Lower lobe of right lung (tissue), 2 donors: ENCODE measurements around the gene UBE4A. TPM values are rescaled to one million over a fixed set of nuclear protein-coding genes. Genes with fewer than 3 reads are reported as not detected.

ENCODE experiments used
- ATAC-seq, 2 donors: fragments of 200-7000 bp; cut with Tn5 transposase; one replicate each; pipeline ENCODE4 v1.9.1; 2020 to 2022; ENCODE audit warnings: mild to moderate bottlenecking in 2 of 2, moderate library complexity in 2 of 2
- DNase-seq: peaks from one replicate; pipeline ENCODE4 v3.0.0-alpha.2; 2020
- H3K27ac ChIP-seq: fragments of 200-600 bp; one replicate; pipeline ENCODE4 v1.8.0; 2022
- H3K27me3 ChIP-seq: fragments of 200-600 bp; one replicate; pipeline ENCODE4 v1.8.0; 2022; ENCODE audit warnings: low read depth
- H3K36me3 ChIP-seq: fragments of 200-600 bp; one replicate; pipeline ENCODE4 v1.8.0; 2022; ENCODE audit warnings: mild to moderate bottlenecking
- H3K4me1 ChIP-seq: fragments of 200-600 bp; one replicate; pipeline ENCODE4 v1.8.0; 2022
- H3K4me3 ChIP-seq: fragments of 200-600 bp; one replicate; pipeline ENCODE4 v1.8.0; 2022; ENCODE audit warnings: mild to moderate bottlenecking
- H3K9me3 ChIP-seq: fragments of 200-600 bp; one replicate; pipeline ENCODE4 v1.8.0; 2022
- intact Hi-C: fragments of 100-400 bp; cut with DNase I; formaldehyde crosslinking; loops from one replicate; pipeline ENCODE4 v1.11.0; 2022
- total RNA-seq: library from RNA; stranded (reverse); fragmentation: NEBNext Ultra II Directional; extraction: Animal tissue kit (Norgen Biotek cat#: 25700); gene quantifications from one replicate; pipeline ENCODE4 v1.2.1, GENCODE V29; 2021
- TF ChIP-seq, protein P1 (sequence below): fragments of 200-600 bp; IDR thresholded peaks from one replicate; pipeline ENCODE4 v1.8.0; 2022; ENCODE audit warnings: antibody characterized with exemption, mild to moderate bottlenecking
- donor health status: DM: no; HTN: yes; CAD: no; lungs with severe emphysema.

UBE4A gene
- total RNA-seq, 1 donor from 2014 or later, result 40.8 TPM

DNA sequence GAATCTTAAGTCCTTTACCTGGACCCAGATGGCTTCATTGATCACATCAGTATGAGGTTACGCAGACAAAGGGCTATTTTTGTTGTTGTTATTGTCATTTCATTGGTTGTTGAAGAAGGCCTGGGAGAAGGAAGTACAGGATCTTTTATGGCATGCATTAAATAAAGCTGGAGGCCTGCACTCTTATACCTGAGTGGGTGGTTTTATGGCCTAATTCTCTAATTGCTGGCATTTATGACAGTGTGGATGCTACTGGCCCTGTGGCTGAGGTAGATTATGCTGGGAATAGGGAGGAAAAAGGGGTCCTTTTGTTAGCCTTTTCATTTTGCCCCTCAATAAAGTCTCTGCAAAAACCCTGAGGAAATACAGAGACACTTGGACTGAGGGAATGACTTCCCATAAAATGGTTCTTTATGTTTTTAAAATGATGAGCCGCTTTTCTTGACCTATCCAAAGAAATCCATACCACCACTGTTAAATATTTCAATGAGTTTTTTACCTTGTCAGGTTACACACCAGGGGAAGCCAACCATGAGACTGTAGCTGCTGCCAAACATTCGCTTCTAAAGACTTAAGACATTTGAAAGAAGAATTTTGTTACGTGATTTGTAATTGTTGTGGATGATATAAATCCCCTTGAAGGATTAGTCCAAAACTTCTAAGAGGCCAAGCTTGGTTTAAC lies 83.6 kb downstream of the UBE4A start:
- Histone ChIP-seq H3K4me1 (peaks cover 53% of the 10 kb centered on the region), H3K27ac (no peak overlapping the region)
- no peak for ATAC-seq

GRCh38 chr11:118443590-118444218 lies 84.3 kb downstream of the UBE4A start:
- Histone ChIP-seq H3K36me3 (no peaks in the 10 kb centered on the region), H3K9me3 (no peaks in the 10 kb centered on the region), H3K27me3 (no peaks in the 10 kb centered on the region), H3K4me3 (no peak overlapping the region), H3K4me1 (peaks cover 56% of the 10 kb centered on the region), H3K27ac (no peak overlapping the region)
- TF ChIP-seq, protein P1, sequence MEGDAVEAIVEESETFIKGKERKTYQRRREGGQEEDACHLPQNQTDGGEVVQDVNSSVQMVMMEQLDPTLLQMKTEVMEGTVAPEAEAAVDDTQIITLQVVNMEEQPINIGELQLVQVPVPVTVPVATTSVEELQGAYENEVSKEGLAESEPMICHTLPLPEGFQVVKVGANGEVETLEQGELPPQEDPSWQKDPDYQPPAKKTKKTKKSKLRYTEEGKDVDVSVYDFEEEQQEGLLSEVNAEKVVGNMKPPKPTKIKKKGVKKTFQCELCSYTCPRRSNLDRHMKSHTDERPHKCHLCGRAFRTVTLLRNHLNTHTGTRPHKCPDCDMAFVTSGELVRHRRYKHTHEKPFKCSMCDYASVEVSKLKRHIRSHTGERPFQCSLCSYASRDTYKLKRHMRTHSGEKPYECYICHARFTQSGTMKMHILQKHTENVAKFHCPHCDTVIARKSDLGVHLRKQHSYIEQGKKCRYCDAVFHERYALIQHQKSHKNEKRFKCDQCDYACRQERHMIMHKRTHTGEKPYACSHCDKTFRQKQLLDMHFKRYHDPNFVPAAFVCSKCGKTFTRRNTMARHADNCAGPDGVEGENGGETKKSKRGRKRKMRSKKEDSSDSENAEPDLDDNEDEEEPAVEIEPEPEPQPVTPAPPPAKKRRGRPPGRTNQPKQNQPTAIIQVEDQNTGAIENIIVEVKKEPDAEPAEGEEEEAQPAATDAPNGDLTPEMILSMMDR, result no peak
- intact Hi-C loops, result no loop called here
- no peak for ATAC-seq
- no peak for DNase-seq

More for the DNA sequence above, 83.6 kb downstream of the UBE4A start:
- H3K4me3 ChIP-seq, result no peak overlapping the region
- no peaks in the 10 kb centered on the region for H3K36me3 ChIP-seq
- no peak for DNase-seq
- no peaks in the 10 kb centered on the region for H3K27me3 ChIP-seq
- no peaks in the 10 kb centered on the region for H3K9me3 ChIP-seq
- TF ChIP-seq, protein P1, result no peak
- intact Hi-C loops, result no loop called here

DNA sequence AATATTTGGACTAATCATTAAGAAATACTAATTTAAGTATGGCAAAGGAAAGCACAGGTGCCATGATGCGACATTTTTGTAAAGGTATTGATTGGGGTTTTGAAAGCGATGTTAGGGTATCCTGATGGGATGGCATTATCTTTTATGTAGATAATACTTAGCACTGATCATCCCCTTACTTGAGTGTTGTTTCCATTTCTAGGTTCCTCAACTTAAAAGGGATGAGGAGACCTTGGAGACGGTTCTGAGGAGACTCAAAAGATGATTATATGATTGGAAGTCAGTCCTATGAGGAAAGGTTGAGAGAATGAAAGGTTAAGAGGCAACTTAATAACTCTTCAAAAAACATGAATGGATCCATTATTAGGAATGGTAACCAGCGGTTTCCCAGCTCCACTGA lies 88.0 kb downstream of the UBE4A start:
- Histone ChIP-seq H3K36me3 (no peaks in the 10 kb centered on the region), H3K27me3 (no peaks in the 10 kb centered on the region), H3K4me3 (no peak overlapping the region), H3K4me1 (peaks cover 21% of the 10 kb centered on the region), H3K27ac (no peak overlapping the region), H3K9me3 (no peaks in the 10 kb centered on the region)
- no peak for DNase-seq
- intact Hi-C loops, result no loop called here
- TF ChIP-seq, protein P1, result no peak
- ATAC-seq, result no peak

DNA sequence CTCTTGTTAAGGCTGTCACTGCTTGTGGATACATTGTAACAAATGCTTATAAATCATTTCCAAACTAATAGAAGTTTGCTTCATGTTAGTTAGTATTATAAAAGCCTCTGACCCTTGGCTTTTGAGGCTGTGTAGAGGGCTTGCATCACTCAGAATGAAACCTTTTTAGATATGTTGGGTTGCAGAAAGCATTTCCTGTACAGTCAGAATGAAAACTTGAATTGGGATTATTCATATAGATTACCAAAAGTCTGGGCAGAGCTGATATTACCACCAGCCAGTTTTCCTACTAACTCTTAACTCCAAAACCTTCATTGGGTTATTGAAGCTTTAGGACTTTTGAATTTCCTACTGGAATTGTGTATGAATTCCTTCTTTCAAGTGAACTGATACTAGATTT lies 88.9 kb downstream of the UBE4A start:
- intact Hi-C loops, result no loop called here
- Histone ChIP-seq H3K4me1 (peaks cover 13% of the 10 kb centered on the region), H3K27ac (no peak overlapping the region), H3K36me3 (no peaks in the 10 kb centered on the region), H3K9me3 (no peaks in the 10 kb centered on the region), H3K27me3 (no peaks in the 10 kb centered on the region), H3K4me3 (no peak overlapping the region)
- TF ChIP-seq, protein P1, result no peak
- no peak for ATAC-seq
- no peak for DNase-seq

Other genes with a start within 250 kb of the UBE4A start
- gene SCN4B, start 206.8 kb upstream of the UBE4A start, total RNA-seq, result 6.0 TPM
- 1.6 TPM for gene SCN2B, start 183.0 kb upstream of the UBE4A start, total RNA-seq
- 163 TPM for gene JAML, start 134.6 kb upstream of the UBE4A start, total RNA-seq
- 12.8 TPM for gene MPZL3, start 107.2 kb upstream of the UBE4A start, total RNA-seq
- 85.3 TPM for gene MPZL2, start 95.3 kb upstream of the UBE4A start, total RNA-seq
- gene CD3E, start 54.9 kb upstream of the UBE4A start, total RNA-seq, result 9.9 TPM
- 7.4 TPM for gene CD3D, start 16.9 kb upstream of the UBE4A start, total RNA-seq
- gene CD3G, start 15.3 kb upstream of the UBE4A start, total RNA-seq, result 4.0 TPM
- 154 TPM for gene ATP5MG, start 42.0 kb downstream of the UBE4A start, total RNA-seq
- 66.3 TPM for gene KMT2A, start 76.9 kb downstream of the UBE4A start, total RNA-seq
- gene TTC36, start 167.9 kb downstream of the UBE4A start, total RNA-seq, result 1.0 TPM
- 18.3 TPM for gene TMEM25, start 171.6 kb downstream of the UBE4A start, total RNA-seq
- gene IFT46, start 206.3 kb downstream of the UBE4A start, total RNA-seq, result 18.5 TPM
- gene ARCN1, start 212.8 kb downstream of the UBE4A start, total RNA-seq, result 122 TPM
- 71.8 TPM for gene PHLDB1, start 248.0 kb downstream of the UBE4A start, total RNA-seq